AG10803 (cell line): ENCODE data around the gene PKMYT1.

Experiments used
- DNase-seq: peaks from one replicate; pipeline ENCODE4 v3.0.0; 2010; ENCODE audit warnings: low read depth
- H3K4me3 ChIP-seq: 2 replicates; pipeline ENCODE4 v1.5.1; 2011; ENCODE audit warnings: mild to moderate bottlenecking, low read length, control low read depth
- CTCF ChIP-seq: conservative IDR thresholded peaks from 2 replicates; pipeline ENCODE4 v1.5.1; 2011; ENCODE audit warnings: mild to moderate bottlenecking, low read length, control low read depth, inconsistent platforms

PKMYT1 gene

DNA sequence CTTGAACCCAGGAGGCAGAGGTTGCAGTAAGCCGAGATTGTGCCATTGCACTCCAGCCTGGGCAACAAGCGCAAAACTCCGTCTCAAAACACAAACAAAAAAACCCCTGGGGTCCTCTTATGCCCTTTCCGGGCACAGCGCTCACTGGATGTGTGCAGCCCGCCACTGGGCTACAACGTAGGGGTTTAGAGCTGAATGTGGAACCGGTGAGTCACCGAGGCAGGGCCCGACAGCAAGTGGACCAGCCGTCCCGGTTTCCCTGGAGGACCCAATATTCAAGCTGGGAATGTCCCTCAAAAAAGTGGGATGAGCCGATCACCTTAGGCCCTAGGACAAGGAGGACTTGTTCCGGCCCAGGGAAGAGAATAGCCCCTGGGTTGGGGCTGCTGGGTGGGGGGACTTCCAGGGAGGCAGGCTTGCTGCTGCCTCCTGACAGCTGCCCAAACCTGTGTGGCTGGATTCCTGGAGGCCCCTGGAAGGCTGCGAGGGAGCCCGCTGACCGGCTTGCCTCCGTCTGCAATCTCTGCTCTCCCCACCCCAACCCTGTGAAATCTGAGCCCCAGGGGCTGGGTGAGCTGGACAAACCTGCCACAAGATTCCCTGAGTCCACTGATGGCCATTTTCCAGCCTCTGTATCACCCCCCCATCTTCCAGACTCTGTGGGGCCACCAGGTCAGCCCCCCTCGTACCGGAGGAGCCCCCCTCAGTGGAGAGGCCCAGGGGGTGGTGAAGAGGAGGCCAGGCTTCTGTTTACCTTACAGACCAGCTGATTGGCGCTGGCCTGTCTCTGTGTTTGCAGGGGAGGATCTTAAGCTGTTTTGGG, 29.5 kb upstream of the PKMYT1 start:
- H3K4me3 ChIP-seq, result no peak overlapping the region
- DNase-seq, result no peak

GRCh38 chr16:3008690-3009037, 28.4 kb upstream of the PKMYT1 start:
- TF ChIP-seq CTCF, result no peak

More for the DNA sequence above, 29.5 kb upstream of the PKMYT1 start:
- TF ChIP-seq CTCF, result no peak

DNA sequence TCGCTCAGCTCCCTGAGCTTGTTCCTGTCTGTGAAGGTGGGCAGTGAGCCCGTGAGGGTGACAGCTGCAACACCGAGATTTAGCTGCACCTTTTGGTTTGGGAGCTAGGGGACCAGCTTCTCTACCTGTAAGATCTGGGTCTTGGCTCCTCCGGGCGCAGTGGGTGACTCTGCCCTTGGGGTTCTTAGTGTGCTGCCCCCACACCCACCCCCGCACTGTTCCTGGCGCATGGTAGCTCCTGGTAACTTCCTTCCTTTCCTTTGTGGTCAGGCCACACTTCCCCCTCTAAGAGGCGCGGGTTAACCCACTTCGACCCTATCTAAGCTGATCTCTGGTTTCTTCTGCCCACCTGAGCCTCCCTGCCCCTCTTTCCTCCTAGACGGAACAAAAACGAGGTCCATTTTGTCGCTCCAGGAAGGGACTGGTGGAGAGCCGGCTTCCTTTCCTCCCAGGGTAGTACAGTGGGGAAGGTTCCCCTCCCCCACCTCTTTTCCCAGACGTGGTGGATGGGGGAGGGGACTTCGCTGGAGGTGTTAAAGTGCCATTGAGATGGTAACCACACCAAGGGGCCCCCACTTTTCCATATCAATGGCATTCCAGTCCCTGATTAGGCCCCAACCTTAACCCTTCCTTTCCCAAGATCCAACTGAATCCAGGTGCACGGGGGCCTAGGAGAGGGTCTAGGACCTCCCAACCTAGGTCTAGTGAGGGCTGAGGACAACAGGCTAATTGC, 27.9 kb upstream of the PKMYT1 start:
- DNase-seq, result no peak
- H3K4me3 ChIP-seq, result no peak overlapping the region
- no peak for TF ChIP-seq CTCF

More at GRCh38 chr16:3008690-3009037, 28.4 kb upstream of the PKMYT1 start:
- no peak for DNase-seq
- no peak overlapping the region for H3K4me3 ChIP-seq

DNA sequence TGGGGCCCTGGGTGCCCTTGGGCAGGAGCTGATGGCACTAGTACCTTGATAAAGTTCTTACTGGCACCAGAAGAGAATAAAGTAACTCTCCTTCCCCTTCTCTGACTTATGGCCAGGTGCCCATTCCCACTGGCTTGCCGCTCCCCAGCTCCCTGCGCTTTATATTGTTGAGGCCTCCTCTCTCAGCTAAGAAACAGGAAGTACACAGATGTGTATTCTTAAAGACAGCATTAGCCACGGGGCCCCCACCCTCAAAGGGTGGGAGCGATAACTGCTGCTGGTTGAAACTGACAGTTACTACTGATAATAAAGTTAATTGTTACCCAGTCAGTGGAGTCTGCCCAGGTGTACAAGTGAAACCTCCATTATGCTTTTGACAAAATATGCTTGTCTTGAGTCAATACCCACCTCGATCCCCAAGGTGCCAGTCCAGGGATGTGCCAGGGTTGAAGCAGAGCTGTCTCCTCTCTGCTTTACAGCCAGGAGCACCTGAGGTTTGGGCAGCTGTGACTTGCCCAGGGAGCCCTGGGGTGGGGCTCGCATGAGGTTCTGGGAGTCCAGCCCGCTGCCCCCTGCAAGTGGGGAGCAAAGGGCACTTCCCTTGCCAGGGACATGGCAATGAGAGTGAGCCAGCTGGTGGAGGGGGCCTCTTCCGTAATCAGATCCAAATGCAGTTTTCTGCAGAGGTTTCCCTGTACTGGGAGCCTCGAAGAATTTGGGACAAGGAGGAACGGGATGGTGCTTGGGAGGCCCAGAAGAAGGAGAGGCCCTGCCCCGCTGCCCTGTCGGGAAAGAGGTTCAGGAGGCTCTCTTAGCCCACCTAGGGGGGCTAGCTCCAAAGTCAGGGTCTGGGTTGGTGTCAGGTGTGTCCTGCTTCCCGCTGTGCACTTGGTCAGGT, 27.1 kb upstream of the PKMYT1 start:
- no peak for DNase-seq
- H3K4me3 ChIP-seq, result no peak overlapping the region
- no peak for TF ChIP-seq CTCF

GRCh38 chr16:3004781-3005284, 24.6 kb upstream of the PKMYT1 start:
- no peak for TF ChIP-seq CTCF
- no peak for DNase-seq
- H3K4me3 ChIP-seq, result peak overlapping the region; percentile 27

DNA sequence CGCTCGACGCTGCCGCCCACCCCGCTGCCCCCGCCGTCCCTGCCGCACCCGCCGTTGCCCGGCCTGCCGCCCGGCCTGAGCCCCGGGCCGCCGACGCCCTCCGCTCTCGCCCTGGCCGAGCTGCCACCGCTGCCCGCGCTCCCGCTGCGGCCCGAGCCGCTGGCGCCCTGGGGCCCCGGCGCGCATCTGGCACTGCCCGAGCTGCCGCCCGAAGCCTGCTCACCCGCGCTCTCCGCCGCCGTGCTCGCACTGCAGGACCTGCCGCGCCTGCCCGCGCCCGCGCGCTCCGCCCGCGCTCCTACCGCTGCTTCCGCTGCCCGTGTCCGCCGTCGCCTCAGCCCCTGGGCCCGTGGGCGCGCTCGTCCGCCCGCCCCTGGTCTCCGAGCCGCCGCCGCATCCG, 24.1 kb upstream of the PKMYT1 start:
- no peak for TF ChIP-seq CTCF
- no peak for DNase-seq
- H3K4me3 ChIP-seq, result no peak overlapping the region
